GM18861 (cell line): ENCODE measurements around the gene ONECUT3.
A peak's percentile ranks its signal among the peaks of the same experiment; 100 is the strongest.
"Not testable (repeated sequence)": the region's sequence is repeated elsewhere in the genome, so short reads cannot be mapped to it uniquely, and the experiment has no call there.

Source experiments
- ATAC-seq: cut with Tn5 transposase; IDR thresholded peaks from one replicate; pipeline ENCODE4 v1.9.1; 2021; ENCODE audit not compliant: unreplicated experiment

The ONECUT3 gene

DNA sequence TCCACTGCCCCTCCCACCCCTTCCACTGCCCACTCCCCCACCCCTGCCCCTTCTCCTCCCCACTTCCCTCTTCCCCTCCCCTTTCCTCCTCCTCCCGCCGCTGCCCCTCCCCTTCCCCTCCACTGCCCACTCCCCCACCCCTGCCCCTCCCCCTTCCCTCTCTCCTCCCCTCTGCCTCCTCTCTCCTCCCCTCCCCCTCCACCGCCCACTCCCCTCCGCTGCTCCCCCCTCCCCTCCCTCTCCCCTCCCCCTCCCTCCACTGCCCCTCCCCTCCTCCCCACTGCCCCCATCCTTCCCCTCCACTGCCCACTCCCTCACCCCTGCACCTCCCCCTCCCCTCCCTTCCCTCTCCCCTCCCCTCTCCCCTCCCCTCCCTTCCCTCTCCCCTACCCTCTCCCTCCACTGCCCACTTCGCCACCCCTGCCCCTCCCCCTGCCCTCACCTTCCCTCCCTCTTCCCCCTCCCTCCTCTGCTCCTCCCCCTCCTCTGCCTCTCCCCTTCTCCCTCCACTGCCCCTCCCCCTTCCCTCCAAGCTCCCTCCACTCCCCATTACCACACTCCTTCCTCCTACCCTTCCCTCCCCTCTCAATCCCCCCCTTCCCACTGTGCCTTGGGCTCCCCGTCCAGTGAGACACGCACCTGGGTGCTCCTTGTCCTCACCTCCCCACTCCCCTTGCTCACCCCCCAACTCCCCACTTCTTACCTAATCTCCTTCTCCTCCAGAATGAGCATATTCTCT lies 36.9 kb downstream of the ONECUT3 start:
- ATAC-seq: no peak

DNA sequence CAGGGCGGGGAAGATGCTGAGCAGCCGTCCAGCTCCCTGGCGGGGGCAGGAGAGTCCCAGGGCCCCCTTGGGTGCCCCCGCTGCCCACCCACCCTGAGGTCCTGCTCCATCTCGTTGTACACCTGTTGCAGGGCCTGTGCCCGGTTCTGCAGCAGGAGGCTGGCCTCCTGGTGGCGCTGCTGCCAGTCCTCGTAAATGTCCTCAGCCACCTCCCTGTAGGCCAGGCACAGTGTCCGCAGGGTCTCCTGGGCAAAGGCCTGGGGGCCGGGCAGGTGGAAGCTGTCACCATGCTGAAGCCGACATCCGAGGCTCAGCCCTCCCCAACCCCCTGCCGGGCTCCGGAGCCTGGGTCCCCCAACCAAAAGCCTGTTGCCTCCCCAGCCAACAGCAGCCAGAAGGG lies 38.6 kb downstream of the ONECUT3 start:
- no peak for ATAC-seq

DNA sequence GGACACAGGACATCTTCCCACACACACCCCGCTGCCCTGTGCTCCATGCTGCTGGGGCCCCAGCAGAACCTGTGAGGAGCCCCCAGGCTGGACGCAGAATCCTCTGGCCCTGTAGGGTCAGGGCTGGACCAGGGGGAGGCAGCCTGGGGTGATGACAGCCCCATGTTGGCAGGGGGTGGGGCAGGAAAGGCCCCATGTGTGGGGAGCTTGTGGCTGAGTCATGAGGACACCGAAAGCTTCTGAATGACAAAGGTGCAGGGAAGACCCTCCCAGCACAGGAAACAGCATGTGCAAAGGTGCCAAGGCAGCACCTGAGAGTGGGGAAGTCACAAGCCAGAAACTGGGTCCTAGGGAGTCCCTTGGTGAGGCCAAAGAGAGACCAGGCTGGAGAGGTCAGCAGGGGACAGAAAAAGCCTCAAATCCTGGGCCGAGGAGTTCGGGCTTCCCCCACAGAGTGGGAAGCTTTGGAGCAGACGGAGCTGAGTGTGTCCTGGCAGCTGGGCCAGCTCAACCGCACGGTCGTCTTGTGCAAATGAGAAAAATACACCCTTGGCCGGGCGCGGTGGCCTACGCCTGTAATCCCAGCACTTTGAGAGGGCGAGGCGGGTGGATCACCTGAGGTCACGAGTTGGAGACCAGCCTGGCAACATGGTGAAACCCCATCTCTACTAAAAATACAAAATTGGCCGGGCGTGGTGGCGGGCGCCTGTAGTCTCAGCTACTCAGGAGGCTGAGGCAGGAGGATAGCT lies 41.3 kb downstream of the ONECUT3 start:
- ATAC-seq: no peak

DNA sequence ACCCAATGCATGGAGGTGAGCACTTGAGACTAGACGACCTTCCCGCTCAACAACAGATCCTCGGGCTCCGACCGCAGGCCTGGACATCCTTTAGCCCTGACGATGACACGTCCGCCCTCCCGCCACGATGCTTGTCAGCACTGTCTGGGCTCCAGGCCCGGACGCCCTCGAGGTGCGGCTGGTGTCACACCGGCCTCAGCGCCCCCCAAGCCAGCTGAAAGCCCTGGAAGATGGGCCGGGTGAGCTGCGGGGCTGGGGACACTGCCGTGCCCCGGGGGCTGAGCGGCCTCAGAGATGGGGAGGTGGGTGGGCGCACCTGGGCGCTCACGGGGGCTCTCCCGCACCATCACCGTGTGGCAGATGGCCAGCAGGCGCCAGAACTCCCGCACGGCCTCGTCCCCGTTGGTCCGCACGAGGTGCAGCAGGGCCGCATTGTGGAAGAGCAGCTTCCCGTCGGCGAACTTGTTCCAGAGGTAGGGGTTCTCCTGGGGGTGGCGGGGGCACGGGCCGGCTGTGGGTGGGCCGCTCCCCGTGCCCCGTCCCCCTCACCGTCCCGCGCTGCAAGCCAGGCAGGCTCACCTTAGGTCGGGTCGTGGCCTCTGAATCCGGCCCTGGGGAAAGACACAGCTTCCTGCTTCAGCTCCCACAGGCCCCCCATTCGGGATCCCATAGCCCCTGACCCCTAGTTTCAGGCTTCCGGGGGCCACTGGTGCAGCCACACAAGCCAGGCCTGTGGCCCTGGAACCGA lies 43.3 kb downstream of the ONECUT3 start:
- no peak for ATAC-seq

DNA sequence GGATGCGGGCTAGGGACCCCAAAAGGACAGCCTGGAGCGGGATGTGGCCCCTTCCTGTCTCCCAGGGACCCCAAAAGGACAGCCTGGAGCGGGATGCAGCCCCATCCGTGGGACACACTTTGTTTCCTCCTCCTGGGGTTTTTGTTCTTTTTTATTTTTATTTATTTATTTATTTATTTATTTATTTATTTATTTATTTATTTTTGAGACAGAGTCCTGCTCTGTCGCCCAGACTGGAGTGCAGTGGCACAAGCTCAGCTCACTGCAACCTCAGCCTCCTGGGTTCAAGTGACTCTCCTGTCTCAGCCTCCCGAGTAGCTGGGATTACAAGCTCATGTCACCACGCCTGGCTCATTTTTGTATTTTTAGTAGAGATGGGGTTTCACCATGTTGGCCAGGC lies 44.0 kb downstream of the ONECUT3 start:
- not testable (repeated sequence) for ATAC-seq

DNA sequence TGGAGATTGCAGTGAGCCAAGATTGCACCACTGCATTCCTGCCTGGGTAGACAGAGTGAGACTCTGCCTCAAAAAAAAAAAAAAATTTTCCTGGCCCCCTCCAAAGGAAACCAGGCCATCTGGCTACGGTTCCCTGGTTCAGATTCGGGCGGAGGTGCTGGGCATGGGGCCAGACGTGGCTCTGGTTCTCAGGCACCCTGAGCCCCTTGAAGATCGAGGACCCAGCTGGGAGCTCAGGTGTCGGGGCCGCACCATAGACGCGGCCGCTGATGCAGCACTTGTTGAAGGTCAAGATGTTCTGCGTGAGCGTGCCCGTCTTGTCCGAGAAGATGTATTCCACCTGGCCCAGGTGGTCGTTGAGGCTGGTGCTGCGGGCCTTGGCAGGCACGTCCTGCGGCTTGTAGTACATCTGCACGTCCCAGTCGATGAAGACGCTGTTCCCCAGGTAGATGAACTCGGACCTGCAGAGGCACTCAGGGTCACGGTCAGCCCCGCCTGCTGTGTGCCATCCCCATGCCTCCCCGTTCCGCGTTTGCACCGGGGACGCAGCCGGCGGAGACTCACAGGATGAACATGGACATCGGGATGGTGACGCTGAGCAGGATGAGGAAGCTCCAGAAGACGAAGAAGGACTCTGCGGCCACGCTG lies 46.5 kb downstream of the ONECUT3 start:
- ATAC-seq: no peak

DNA sequence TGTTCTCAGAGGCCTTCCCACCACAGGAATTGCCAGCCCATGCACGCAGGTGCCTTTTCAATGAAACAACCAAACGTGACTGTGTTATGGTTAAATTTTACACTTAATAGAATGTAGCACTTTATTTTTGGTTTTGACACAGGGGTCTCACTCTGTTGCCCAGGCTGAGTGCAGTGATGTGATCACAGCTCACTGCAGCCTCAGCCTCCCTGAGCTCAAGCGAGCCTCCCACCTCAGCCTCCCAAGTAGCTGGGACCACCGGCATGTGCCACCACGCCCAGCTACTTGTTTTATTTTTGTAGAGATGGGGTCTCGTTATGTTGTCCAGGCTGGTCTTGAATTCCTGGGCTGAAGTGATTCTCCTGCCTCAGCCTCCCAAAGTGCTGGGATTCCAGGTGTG lies 51.6 kb downstream of the ONECUT3 start:
- no peak for ATAC-seq

DNA sequence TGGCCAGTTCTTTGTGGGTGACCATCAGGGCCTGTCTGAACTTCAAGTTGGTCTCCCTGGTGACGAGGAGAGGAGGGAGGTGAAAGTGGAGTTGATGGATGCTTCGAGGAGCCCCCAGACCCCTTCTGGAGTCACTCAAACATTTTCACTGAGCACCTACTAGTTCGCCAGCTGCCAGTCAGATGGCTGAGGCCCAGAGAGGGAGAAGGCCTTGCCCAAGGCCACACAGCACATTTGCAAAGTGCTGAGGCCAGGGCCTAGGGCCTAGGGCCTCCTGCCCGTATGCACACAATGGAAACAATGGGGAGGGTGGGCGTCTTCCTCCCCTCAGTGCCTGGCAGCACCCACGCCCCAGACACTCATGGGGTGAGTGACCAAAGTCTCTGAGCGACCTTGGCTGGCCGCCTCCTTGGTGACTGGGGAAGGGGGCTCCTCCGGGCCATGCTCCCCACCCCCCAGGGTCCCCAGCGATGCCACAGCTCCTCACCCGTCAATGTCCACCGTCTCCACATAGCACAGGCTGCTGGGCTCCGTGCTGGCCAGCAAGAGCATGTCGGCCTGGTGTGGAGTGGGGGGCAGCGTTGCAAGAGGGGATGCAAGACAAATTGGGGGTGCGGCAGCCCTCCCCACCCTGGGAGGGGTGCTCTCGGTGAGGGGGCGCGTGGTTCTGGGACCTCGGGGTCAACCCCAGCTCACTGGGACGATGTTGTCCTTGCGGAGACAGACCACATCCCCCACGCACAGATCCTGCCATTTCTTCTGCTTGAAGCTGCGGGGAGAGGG lies 52.3 kb downstream of the ONECUT3 start:
- no peak for ATAC-seq

DNA sequence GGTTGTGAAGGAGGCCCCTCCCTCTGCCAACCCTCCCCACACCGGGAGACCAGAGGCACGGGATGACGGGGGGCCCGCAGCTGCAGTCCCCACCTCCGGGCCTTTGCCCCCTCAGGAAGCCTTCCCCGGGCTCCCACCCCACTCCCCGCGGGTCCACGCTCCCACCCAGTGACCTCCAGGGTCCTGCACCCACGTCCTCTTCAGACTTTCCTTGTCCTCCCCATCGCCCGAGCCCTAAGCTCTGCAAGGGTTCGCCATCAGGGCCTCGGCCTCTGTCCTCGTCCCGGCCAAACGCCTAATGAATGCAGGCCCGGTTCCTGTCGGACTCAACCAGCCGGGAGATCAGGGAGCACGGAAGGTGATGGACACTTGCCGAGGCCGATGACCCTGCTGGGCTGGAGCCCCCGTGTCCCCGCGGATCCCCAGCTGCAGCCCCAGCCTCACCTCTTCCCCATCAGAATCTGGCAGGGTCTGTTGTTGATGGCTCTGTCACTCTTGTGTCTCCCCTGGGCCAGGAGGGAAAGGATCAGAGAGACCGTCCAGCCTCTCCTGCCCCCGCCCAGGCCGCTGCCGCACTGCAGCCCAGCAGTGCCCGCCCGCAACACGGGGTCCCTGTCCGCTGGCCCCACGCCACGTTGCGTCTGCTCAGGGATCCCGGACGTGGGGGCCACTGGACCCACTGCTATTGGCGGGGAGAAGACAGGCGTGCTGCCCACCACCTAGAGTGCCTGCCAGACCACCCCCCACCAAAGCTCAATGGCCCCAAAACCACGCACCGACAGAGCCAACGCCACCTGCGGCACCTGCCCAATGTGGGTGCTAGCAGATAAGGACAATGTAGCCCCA lies 53.1 kb downstream of the ONECUT3 start:
- no peak for ATAC-seq

DNA sequence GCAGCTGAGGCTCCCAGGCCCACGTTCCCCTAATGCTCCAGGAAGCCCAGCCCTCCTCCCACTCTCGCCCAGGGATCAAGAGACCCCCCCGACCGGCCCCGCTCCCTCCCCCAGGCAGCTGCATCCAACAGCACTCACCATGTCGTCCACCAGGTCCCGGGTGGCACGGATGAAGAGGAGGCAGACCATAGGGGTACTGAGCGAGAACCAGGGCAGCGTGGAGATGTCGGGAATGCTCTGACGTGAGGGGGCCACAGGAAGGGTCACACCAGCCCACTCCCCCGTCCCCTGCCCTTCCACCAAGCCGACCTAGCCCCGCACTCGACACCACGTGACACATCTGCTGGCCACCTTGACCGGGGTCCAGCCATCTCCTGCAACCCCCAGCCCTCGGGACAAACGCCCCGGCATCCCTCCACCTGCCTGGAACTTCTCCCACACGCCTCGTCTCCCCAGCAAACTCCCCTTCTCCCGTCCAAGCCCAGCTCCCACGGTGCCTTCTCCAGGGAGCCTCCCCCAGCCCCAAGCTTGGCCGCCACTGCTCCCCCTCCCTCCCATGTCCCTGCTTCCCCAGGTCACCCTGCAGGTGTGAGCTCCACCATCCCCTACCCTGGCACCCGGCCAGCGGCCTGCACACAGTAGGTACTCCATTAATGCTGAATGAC lies 53.9 kb downstream of the ONECUT3 start:
- ATAC-seq: no peak

DNA sequence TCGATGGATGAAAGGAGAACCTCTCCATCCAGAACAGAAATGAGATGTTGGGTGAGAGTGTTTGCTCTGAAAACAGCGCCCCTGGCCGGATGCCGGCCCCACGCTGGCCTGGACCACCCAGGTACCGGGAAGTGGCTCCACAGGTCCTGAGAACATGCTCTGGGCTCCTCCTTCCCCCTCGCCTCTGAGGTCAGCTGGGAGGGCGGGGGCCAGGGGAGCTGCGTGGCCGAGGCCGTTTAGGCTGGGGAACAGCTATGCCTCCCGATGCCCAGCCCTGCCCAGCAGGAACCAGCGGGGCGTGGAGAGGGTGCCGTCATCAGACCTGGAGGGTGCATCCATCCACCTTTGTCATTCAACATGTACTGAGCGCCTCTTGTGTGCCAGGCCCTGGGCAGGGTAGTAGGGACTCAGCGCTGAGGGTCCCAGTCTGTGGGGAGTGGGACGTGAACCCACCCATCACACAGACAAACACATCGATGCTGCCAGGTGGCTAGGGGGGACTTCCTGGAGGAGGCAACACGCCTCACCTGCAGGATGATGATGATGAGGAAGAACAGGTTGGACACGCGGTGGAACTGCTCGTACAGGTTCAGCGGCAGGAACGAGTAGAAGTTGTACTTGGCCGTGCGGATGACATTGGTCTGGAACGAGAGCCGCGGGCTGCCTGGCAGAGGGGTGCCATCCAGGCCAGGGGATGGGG lies 54.5 kb downstream of the ONECUT3 start:
- ATAC-seq: no peak

DNA sequence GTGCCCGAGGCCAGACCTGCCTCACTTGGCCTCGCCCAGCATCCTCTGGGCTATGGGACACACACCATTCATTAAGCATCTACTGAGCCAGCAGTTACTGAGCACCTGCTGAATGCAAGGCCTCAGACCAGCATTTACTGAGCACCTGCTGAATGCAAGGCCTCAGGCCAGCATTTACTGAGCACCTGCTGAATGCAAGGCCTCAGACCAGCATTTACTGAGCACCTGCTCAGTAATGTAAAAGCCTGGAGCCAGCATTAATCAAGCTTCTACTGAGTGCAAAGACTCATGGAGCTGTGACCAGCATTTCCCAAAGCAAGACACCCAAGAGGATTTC lies 55.1 kb downstream of the ONECUT3 start:
- no peak for ATAC-seq

DNA sequence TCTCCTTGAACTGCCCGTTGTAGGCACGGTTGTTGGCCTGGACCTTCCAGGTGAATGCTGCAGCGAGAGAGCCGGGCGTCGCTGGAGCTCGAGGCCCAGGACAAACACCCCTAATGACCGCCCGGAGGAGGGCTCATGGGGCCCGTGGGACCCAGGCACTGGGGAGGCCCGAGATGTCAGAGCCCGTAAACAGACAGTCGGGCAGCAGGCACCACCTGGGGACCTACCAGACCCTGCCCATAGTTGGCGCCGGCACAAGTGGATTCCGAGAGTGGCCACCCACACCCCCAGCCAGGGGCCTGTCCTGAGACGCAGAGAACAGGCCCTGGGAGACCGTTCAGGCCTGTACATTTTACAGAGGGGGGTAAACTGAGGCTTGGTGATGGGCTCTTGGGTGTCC lies 56.4 kb downstream of the ONECUT3 start:
- ATAC-seq: no peak

DNA sequence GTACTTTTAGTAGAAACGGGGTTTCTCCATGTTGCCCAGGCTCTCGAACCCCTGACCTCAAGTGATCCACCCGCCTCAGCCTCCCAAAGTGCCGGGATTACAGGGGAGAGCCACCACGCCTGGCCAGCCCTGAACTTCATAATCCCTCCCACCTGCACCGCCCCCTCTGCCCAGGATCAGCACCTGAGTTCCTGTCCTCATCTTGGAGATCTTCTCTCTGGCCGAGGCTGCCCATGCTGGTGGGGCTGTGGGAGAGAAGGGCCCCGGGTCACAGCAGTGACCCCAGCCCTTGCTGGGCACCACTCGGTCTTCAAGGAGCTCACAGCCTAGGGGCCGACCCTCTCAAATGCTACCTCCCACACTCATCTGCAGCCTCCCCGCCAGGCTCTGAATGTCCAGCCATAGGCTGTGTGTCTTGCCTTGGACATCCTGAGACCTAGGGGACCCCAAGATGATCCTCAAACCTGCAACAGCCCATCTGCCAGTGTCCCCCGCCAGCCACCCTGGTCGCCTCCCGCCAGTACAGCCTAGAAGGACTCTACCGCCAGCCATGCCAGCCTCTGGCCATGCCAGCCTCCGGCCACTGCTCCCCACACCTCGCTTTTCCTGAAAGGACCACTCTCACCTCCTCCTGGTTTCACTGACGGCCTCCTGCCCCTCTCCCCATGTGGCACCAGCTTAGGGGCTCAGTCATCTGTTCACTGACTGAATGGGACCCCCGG lies 57.3 kb downstream of the ONECUT3 start:
- no peak for ATAC-seq

DNA sequence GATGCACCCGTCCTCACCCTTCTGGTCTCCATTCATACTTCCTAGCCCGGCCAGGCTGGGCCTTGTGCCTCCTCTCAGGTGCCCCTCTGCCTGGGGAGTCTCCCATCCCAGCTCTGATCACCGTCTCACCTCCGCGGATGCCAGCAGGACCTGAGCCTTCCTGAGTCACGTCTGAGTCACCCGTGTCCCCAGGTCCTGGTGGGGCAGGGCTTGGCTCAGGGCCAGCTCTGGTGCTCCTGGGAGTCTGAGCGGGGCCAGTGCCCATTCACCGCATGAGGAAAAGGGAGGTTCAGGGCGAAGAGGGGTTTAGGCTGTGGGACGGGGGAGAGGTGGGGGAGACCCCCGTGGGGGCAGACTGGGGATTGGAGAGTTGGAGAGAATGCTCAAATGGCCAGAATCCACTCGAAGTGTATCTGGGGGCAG lies 58.2 kb downstream of the ONECUT3 start:
- ATAC-seq: no peak

DNA sequence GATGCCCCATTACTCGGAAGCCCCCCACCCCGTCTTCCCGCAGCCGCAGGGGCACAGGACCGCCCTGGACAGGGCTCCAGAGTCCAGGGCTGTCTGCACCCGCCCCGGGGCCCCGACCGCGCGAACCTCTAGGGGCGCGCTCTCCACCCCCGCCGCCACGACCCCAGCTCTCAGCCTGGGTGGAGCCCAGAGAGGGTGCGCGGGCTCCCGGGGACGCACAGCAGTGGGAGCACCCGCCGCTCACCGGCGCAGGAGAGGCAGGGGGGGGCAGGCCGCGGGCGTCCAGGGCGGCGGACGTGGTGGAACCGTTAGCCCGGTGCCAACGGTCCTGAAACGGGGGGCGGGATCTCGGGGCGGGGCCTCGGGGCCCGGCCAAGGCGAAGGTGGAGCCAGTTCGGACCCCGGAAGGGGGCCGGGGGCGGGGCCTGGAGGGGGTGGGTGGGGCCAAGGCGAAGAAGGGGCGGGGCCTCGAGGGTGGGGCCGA lies 58.7 kb downstream of the ONECUT3 start, which contains the start of gene ATP8B3:
ATP8B3 (minus strand) TSS at position 335 of the 484 bp plus-strand sequence. CDS start 540 bp downstream, outside the sequence.
- ATAC-seq: peak; percentile 13

DNA sequence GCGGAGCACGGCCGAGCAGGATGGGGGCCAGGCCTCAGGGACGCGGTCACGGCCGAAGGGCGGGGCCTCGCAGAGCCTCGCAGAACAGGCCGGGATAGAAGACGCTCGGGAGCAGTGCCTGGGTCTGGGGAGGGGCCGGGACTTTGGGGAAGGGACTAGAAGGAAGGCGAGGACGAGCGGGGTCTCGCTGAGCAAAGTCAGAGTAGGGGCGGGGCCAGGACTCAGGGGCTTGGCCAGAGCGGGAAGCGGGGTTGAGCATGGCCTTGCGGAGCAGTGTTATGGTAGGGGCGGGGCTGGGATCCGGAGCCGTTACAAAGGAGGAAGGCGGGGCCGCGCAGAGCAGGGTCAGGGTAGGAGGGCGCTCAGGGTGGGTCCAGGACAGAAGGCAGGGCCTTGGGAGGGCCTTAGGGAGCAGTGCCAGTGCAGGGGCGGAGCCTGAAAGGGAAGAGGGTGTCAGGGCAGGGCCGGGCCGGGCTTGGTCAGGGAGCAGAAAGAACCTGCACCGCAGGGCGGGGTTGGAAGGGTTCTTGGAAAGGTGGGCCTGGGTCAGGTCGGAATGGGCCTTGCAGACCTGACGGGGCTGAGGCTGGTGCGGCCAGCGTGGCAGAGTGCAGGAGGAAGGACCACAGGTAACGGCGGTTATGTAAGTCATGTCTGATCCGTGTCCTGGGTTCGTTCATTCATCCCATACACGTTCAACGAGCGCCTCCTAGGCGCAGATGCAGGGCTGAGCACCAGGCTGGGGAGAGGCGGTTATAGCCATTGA lies 59.3 kb downstream of the ONECUT3 start:
- ATAC-seq: peak; percentile 53
